HTERT RPE-1 (cell line): ENCODE measurements around the gene RIGI.
"Not testable (repeated sequence)": the region's sequence is repeated elsewhere in the genome, so short reads cannot be mapped to it uniquely, and the experiment has no call there.

ENCODE experiments used
- in situ Hi-C: fragments of 300-500 bp; cut with MboI; formaldehyde crosslinking; loops from 4 replicates; pipeline ENCODE4 v1.14.3; 2020; ENCODE audit warnings: low sequenced_read_pairs

Gene RIGI

GRCh38 chr9:32526041-32526706 lies at the start of gene RIGI:
Gene RIGI (minus strand): TSS chr9:32526196. CDS start chr9:32526166, 30 bp downstream.
- in situ Hi-C loops: no loop called here

GRCh38 chr9:32574858-32575257 lies 48.9 kb upstream of the RIGI start:
- in situ Hi-C loops: no loop called here

- in situ Hi-C loops: no loop called here
These were observed 47.8 kb upstream of the RIGI start for GRCh38 chr9:32573821-32574220.

DNA sequence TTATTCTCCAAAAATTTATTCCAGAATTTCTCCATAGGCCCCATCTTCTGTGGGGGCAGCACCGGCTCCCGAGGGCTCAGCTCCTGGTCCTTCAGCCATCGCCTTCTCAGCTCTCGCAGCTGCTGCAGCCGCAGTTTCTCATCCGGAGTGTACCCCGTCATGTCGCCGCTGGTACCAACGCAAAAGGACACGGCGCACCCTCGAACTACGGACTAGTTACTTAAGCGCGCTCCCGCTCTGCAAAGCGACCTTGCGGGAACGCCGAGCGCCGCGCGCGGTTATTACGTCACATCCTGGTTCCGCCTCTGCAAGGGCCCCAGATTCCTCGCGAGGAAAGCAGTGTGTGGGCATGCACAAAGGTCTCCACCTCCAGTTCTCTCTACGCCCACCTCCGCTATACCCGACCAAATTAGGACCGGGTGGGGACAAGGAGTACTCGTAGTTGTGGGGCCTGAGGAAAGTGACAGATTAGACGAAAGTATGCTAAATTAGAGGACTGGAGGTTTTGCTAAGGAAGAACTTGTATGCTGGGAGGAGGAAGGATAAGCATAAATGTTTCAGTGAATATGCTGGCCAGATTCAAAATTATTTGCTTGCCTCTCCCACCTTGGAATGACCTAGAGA lies 47.0 kb upstream of the RIGI start, which contains the start of gene NDUFB6:
TSS of gene NDUFB6 (minus strand) at position 260 of the 624 bp plus-strand sequence. CDS start at position 161, 99 bp downstream.
- in situ Hi-C loops: no loop called here

- in situ Hi-C loops: no loop called here
These were observed 46.2 kb upstream of the RIGI start for GRCh38 chr9:32571969-32572899.

DNA sequence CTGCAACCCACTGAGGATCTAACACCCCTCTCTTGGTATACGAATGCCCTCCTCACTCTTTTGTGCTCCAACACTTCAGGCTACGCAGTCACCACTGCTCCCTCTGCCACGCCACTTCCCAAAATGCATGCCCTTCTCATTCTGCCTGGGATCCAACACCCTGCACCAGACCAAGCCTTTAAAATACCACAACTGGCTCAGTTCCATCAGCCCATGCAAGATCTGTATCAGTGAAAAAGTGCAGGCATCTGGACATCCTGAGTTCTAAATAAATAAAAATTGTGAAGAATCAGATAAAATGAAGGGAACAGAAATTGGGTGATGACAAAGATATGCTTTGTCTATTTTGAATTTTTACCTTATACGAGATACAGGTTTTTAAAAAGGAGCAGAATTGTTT lies 44.3 kb upstream of the RIGI start:
- in situ Hi-C loops: no loop called here

GRCh38 chr9:32566770-32567169 lies 40.8 kb upstream of the RIGI start:
- in situ Hi-C loops: no loop called here

DNA sequence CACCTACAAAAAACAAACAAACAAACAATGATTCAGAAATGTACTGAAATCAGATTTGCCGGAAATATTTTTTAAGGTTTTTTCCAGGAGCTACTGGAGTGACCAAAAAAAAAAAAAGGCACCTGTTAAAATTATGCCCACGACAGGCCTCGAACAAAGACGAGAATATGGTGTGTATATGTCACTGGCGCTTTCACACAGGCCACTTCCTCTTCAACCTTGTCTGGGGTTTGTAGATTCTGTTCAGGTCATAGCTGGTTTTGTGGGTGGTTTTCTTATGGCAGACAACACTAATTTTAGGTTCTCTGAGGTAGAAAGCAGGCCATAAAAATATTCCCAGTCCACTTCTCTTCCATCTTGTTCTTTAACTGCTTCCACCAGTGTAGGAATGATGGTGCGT lies 40.0 kb upstream of the RIGI start:
- in situ Hi-C loops: no loop called here

DNA sequence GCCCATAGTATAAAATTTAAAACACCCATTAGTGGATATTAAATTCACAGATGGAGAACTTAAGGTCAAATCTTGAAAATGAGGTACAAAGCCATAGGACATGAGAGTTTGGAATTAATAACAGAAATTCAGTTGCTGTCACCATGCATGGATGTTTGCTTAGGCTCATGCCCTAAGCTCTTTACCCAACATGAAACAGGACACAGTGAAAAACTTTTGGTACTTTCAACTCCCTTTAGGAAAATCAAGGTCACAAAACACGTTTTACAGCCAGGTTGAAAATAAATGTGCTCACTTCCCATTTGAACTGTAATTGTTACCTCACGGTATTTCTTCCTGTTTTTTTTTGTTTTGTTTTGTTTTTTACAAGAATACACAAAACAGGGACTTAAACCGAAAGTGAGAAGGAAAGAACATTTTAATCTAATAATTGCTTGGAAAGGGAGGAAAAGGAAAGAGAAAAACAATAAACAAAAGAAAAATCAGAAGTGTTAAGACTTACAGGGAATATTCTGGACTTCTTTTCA lies 32.5 kb upstream of the RIGI start:
- in situ Hi-C loops: no loop called here

- in situ Hi-C loops: no loop called here
These were observed 28.6 kb upstream of the RIGI start for GRCh38 chr9:32554591-32554990.

- in situ Hi-C loops: no loop called here
These were observed 28.1 kb upstream of the RIGI start for GRCh38 chr9:32554107-32554506.

DNA sequence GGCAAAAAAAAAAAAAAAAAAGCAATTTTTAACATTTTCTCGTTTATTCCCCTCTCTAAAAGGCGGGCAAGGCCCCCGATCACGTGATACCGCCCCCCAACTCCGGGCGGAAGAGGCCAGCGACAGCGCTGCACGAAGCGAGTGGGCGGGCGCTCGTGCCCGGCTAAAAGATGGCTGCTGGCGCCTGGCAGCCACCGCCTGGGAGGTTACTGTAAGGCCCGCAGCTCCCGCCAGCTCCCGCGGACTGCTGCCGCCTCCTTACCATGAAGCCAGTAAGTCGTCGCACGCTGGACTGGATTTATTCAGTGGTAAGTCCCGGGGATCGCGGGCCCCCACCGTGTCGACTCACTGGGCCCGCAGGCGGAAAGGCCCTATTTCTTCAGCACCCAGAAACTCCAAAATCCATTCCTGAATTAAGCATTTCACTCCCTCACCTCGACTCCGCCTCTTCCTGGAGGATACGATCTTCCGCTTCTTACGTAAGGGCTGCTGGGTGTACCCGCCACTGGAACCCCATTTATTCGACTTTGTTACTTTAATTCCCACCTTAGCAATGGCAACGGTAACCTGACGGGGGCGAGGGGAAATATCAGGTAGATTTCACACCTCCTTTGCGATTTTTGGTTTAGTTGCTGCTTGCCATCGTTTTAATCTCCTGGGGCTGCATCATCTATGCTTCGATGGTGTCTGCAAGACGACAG lies 26.3 kb upstream of the RIGI start, which contains the start of the genes SMIM27 and TOPORS:
TSS of gene SMIM27 (plus strand) at position 156 of the 701 bp plus-strand sequence. CDS start at position 264, 108 bp downstream.
TSS of gene TOPORS (minus strand) at position 415 of the 701 bp plus-strand sequence. CDS start at position 265, 150 bp downstream.
- in situ Hi-C loops: no loop called here

DNA sequence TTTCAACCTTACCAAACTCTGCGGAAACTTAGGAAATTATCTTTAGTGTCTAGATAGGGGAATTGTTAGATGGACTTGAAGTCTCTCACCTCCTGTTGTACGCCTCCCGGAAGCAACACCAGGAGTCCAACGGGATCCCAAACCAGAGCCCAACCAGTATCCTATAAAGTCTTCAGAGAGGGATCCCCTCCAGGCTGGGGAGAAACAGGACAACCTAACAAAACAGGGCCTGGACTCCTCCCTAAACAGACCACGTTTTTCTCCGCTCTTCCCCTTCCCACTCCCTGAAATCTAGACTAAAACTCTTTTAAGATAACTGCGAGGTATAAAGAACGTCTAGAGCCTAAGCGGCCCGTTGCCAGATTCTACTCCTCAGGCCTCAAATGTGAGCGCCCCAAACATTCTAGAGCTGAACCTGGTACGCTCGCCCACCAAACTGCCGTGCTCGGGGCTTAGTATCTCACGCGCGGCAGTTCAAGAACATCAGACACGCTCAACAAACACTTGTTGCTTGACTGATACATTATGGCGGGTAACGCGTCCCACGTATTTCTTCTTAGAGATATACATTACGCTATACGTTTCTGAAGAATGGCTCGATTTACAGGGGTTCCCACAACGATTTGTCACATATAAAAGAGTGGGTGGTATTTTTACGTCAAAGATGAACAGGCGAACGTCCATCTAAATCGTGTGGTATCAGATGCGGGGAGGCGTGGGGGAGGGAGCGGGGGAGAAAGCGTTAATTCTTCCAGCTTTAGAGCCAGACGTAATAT lies 25.5 kb upstream of the RIGI start:
- in situ Hi-C loops: no loop called here

DNA sequence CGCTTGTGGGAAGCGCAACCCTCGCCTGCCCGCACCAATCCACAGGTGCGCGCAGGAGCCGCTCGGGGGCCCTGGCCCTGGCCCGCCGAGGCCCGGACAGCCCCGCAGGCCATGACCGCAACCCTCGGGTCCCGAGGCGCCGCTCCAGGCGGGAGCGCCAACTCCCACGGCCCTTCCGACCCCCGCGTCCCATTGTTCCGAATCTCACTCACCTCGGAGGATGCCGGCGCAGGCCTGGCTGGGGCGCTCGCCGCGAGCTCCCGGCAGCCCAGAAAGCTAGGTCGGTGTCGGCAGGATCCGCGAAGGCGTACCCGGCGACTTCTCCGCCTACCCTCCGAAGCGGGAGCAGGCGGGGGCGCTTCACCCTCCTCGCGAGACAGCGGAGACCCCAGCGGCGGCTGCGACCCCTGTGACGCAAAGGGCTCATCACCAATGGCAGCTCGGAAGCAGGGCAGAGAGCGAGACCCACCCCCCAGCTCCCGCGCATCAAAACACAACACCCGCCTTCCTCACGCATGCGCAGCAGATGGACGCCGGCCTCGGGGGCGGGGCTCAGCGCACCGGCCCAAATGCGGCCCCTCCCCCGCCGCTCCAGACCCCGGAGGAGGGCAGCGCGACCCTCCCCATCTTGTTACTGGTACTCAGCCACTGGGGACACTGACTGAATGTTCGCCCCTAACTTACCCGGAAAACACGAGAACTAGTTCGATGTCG lies 24.7 kb upstream of the RIGI start:
- in situ Hi-C loops: no loop called here

DNA sequence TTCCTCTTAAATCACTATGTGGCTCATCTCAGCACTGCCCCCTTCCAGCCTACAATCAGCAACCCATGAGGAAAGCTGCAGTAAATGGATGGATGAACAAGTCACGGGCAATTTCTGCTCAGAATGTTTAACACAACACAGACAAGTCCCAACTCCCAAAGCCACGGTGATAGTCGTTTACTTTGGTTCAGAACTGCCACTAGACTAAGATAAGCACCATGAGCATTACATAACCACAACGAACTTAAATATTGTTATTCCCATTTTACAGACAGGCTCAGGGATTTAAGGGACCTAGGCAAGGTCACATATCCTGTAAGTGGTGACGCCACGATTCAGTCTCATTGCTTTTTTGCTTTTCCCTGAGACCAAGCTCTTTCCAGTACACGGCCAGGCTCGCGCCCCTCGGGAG lies 24.2 kb upstream of the RIGI start:
- in situ Hi-C loops: no loop called here

DNA sequence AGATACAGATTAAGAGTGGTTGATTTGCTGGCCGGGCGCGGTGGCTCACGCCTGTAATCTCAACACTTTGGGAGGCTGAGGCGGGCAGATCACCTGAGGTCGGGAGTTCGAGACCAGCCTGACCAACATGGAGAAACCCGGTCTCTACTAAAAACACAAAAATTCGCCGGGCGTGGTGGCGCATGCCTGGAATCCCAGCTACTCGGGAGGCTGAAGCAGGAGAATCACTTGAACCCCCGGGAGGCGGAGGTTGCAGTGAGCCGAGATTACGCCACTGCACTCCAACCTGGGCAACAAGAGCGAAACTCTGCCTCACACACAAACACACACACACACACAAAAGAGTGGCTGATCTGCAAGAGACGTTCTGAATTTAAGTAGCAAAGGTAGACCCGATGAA lies 22.2 kb upstream of the RIGI start:
- in situ Hi-C loops: not testable (repeated sequence)

- in situ Hi-C loops: no loop called here
These were observed 19.9 kb upstream of the RIGI start for GRCh38 chr9:32545884-32546283.

DNA sequence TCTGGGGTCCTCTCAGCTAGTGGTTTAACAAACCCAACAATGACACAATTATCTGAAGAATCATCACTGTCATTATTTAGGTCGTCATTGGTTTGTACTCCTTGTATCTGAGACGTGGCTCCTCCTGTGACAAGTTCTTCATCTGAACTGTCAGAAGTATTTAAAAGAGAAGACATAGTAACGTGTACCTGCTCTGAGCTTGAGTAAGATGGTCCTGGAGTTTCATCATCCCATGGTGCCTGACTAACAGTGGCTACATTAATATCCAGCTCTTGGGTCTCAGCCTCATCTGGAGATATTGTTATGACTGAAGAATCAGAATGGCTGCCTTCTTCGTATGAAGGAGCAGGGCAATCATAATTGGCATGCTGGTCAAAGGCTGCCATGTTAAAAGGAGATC lies 17.1 kb upstream of the RIGI start:
- in situ Hi-C loops: no loop called here

DNA sequence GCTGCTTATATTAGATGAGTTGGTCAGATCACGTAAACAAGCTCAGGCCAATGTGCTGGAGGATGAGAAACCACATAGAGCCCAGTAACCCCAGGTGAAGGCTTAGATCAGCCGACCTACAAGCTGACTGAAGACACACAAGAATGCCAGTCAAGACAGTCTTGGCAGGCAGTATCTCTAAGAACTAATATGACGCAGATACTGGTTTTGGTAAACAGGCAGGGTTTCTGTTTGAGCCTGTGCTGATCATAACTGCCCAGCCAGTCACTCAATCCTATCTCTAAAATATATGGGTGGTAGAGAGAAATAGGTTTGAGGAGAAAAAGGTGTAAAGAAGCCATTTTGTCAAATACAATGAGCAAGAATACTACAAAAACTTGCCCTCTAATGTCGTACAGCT lies 7.8 kb upstream of the RIGI start:
- in situ Hi-C loops: no loop called here
